ENCODE data around the gene TRIM26.

DNA sequence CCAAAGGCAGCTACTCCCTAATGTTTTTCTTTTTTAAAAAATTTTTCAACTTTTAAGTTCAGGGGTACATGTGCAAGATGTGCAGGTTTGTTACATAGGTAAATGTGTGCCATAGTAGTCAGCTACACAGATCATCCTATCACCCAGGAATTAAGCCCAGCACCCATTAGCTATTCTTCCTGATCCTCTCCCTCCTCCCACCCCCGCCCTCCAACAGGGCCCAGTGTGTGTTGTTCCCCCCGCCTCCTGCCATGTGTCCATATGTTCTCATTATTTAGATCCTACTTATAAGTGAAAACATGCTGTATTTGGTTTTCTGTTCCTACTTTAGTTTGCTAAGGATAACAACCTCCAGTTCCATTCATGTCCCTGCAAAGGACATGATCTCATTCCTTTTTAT, 37.4 kb downstream of the TRIM26 start:
- TF ChIP-seq CTCF (IDR thresholded peaks at IDR 0.05) = no peak
- TF ChIP-seq POLR2A (IDR thresholded peaks at IDR 0.05) = no peak
- no peak for TF ChIP-seq EP300 (IDR thresholded peaks at IDR 0.05; ENCODE audit: low read depth)
- no peak for TF ChIP-seq POLR2AphosphoS5 (IDR thresholded peaks at IDR 0.05)

Data from transverse colon (tissue), 4 donors.